ENCODE data around the gene ZW10. TPM values are rescaled to one million over a fixed set of nuclear protein-coding genes. Genes with fewer than 3 reads are reported as not detected.

Gene ZW10
- total and polyA plus RNA-seq, 10 of the 15 experiments (the other 5 are each of a cell fraction or from before 2014, with no cell fraction given), result 5.4 to 32.0 (median 17.3) TPM

- TF ChIP-seq ASH2L (IDR thresholded peaks at IDR 0.05; ENCODE audit: borderline replicate concordance, low read depth), result no peak
- TF ChIP-seq GABPA (IDR thresholded peaks at IDR 0.05; ENCODE audit: low read depth), result no peak
- no peak for TF ChIP-seq YY1 (IDR thresholded peaks at IDR 0.05; ENCODE audit: low read depth, low read length)
- TF ChIP-seq EZH2 (IDR thresholded peaks at IDR 0.05; ENCODE audit: borderline replicate concordance, control insufficient read depth, low read depth, low read length), result no peak
- TF ChIP-seq YBX1 (IDR thresholded peaks at IDR 0.05), result no peak
- no peak for TF ChIP-seq NFXL1 (IDR thresholded peaks at IDR 0.05; ENCODE audit: borderline replicate concordance)
These were observed 49.7 kb downstream of the ZW10 start (continued) for GRCh38 chr11:113723787-113724186.

GRCh38 chr11:113722934-113723333 lies 50.6 kb downstream of the ZW10 start:
- WGBS (ENCODE audit: insufficient coverage, insufficient replicate concordance, low lambda C conversion rate, missing lambda C conversion rate), result 51% methylated on average over 3 of the region's 3 CpGs
- H3K27ac ChIP-seq (ENCODE audit: control insufficient read depth, insufficient read depth), result no peak overlapping the region
- H3K9ac ChIP-seq (ENCODE audit: control insufficient read depth, insufficient read depth, low read length), result no peak overlapping the region
- ChIA-PET POLR2A (no interaction called here), SMC1A (ENCODE audit: uncharacterized antibody, unreplicated experiment) (interaction anchor here (0.6 kb wide), 1 partner anchor 1092 kb away, joined by 3 read pairs; no protein-coding TSS in a partner anchor), CTCF (no interaction called here), RAD21 (ENCODE audit: unreplicated experiment) (no interaction called here)
- no peaks in the 10 kb centered on the region for H4K20me1 ChIP-seq (ENCODE audit: control insufficient read depth, insufficient read depth)
- H2AFZ ChIP-seq (ENCODE audit: control insufficient read depth, low read depth, low read length), result no peak overlapping the region
- H3K4me3 ChIP-seq, result no peak overlapping the region
- no TSS peak for BruUV-seq (replicated peaks)
- H3K27me3 ChIP-seq (replicated peaks in 1 of 2; ENCODE audit: control insufficient read depth in 2 of 2, insufficient read depth in 2 of 2, low read length in 1 of 2), result no peaks in the 10 kb centered on the region
- FAIRE-seq (no peak), ATAC-seq (no peak), DNase-seq (ENCODE audit: low read depth, low spot score) (no peak)
- H3K79me2 ChIP-seq (ENCODE audit: control insufficient read depth, insufficient read depth, low read length), result no peaks in the 10 kb centered on the region
- H3K4me1 ChIP-seq (ENCODE audit: control insufficient read depth, insufficient read depth, low read length), result no peaks in the 10 kb centered on the region
- in situ Hi-C loops (cut with MboI), result no loop called here
- no peak overlapping the region for H3K4me2 ChIP-seq (ENCODE audit: control insufficient read depth, insufficient read depth)
- intact Hi-C loops (cut with micrococcal nuclease; ENCODE audit: unreplicated experiment), result no loop called here
- H3K9me3 ChIP-seq (replicated peaks; ENCODE audit: control insufficient read depth, insufficient read depth, low read length), result no peaks in the 10 kb centered on the region
- no peaks in the 10 kb centered on the region for H3K36me3 ChIP-seq (ENCODE audit: control insufficient read depth in 2 of 2, insufficient read depth in 2 of 2, low read length in 1 of 2)
- no peak for TF ChIP-seq RUNX3 (IDR thresholded peaks at IDR 0.05; ENCODE audit: low read length)
- no peak for TF ChIP-seq ZBTB4 (CRISPR knock-in tag; IDR thresholded peaks at IDR 0.05)
- TF ChIP-seq PAX5 (IDR thresholded peaks at IDR 0.05; ENCODE audit: borderline replicate concordance, low read depth, low read length), result no peak
- no peak for TF ChIP-seq REST (IDR thresholded peaks at IDR 0.05; ENCODE audit: low read depth, low read length)
- TF ChIP-seq ZSCAN29 (IDR thresholded peaks at IDR 0.05), result no peak
- no peak for TF ChIP-seq TARDBP (IDR thresholded peaks at IDR 0.05; ENCODE audit: borderline replicate concordance)
- TF ChIP-seq NR2C1 (IDR thresholded peaks at IDR 0.05), result no peak
- TF ChIP-seq HDGF (IDR thresholded peaks at IDR 0.05), result no peak
- TF ChIP-seq NKRF (conservative IDR thresholded peaks at IDR 0.05), result no peak
- no peak for TF ChIP-seq ATF3 (IDR thresholded peaks at IDR 0.05; ENCODE audit: borderline replicate concordance, extremely low read depth, low read depth, low read length)

All from GM12878 (cell line).